Stimulated activated CD8-positive, alpha-beta memory T cell treated with anti-CD3 and anti-CD28 coated beads, Interleukin-4, amount 100 ng/mL, for 24 hours (primary cell): ENCODE measurements around the gene TYW5.

Experiments
- DNase-seq: peaks from one replicate; pipeline ENCODE4 v3.0.0-alpha.2; 2020; ENCODE audit warnings: low read depth

The TYW5 gene

GRCh38 chr2:199973703-199974102 is 18.4 kb upstream of the TYW5 start:
- no peak for DNase-seq

- no peak for DNase-seq
These were observed 16.9 kb upstream of the TYW5 start for GRCh38 chr2:199972088-199972626.

GRCh38 chr2:199968126-199968525 is 12.8 kb upstream of the TYW5 start:
- no peak for DNase-seq

- DNase-seq, result no peak
These were observed 11.7 kb upstream of the TYW5 start for GRCh38 chr2:199966976-199967375.

GRCh38 chr2:199966405-199966804 is 11.1 kb upstream of the TYW5 start:
- DNase-seq, result no peak

GRCh38 chr2:199962203-199962602 is 6.9 kb upstream of the TYW5 start:
- no peak for DNase-seq

- no peak for DNase-seq
These were observed 2.7 kb upstream of the TYW5 start for GRCh38 chr2:199958014-199958413.

GRCh38 chr2:199956062-199956380 is 730 bp upstream of the TYW5 start:
- no peak for DNase-seq

GRCh38 chr2:199955007-199955338 is 318 bp downstream of the TYW5 start:
- no peak for DNase-seq

- DNase-seq, result no peak
These were observed 4.3 kb downstream of the TYW5 start for GRCh38 chr2:199951023-199951422.

GRCh38 chr2:199950396-199950795 is 4.9 kb downstream of the TYW5 start:
- no peak for DNase-seq

GRCh38 chr2:199946836-199947235 is 8.5 kb downstream of the TYW5 start:
- no peak for DNase-seq

GRCh38 chr2:199946196-199946595 is 9.1 kb downstream of the TYW5 start:
- no peak for DNase-seq

- DNase-seq, result no peak
These were observed 11.9 kb downstream of the TYW5 start for GRCh38 chr2:199943373-199943772.

GRCh38 chr2:199940373-199940772 is 14.9 kb downstream of the TYW5 start:
- no peak for DNase-seq

- no peak for DNase-seq
These were observed 18.7 kb downstream of the TYW5 start for GRCh38 chr2:199936554-199936953.

- DNase-seq, result no peak
These were observed 21.8 kb downstream of the TYW5 start for GRCh38 chr2:199933466-199933865.

GRCh38 chr2:199932312-199932855 is 22.9 kb downstream of the TYW5 start:
- no peak for DNase-seq

- no peak for DNase-seq
These were observed 26.0 kb downstream of the TYW5 start for GRCh38 chr2:199929262-199929661.

- no peak for DNase-seq
These were observed 26.7 kb downstream of the TYW5 start for GRCh38 chr2:199928626-199929025.

- no peak for DNase-seq
These were observed 27.1 kb downstream of the TYW5 start for GRCh38 chr2:199928226-199928625.

- no peak for DNase-seq
These were observed 28.5 kb downstream of the TYW5 start for GRCh38 chr2:199926806-199927205.

- no peak for DNase-seq
These were observed 31.4 kb downstream of the TYW5 start for GRCh38 chr2:199923924-199924323.

- no peak for DNase-seq
These were observed 32.4 kb downstream of the TYW5 start for GRCh38 chr2:199922856-199923255.

- DNase-seq, result no peak
These were observed 38.3 kb downstream of the TYW5 start for GRCh38 chr2:199916980-199917379.
